Measurements from ENCODE around the gene SENP3.

GRCh38 chr17:7530023-7530900 is 31.5 kb upstream of the SENP3 start:
- TF ChIP-seq PRDM2 (tag by site-specific recombination; IDR thresholded peaks at IDR 0.05; ENCODE audit: borderline replicate concordance) (no peak), ZBTB7A (tag by site-specific recombination; IDR thresholded peaks at IDR 0.05; ENCODE audit: low read depth) (no peak)

Measured in HEK293 (cell line).